HepG2 (cell line): ENCODE data around the gene ZNF446. TPM values are rescaled to one million over a fixed set of nuclear protein-coding genes. Genes with fewer than 3 reads are reported as not detected.

Experiments
- ADNP ChIP-seq: sonication (generic); formaldehyde crosslinking; IDR thresholded peaks from 2 replicates; pipeline ENCODE4 v1.4.0; 2020; ENCODE audit warnings: missing genetic modification reagents
- KLF6 ChIP-seq: IDR thresholded peaks from 2 replicates; pipeline ENCODE4 v1.8.0; 2016; ENCODE audit warnings: missing biosample characterization, missing genetic modification reagents
- MBNL3 ChIP-seq: fragments of 250-450 bp; sonication (Bioruptor Pico); conservative IDR thresholded peaks from 2 replicates; pipeline ENCODE4 v1.8.0; 2022; ENCODE audit warnings: mild to moderate bottlenecking, inconsistent platforms
- MED8 ChIP-seq: sonication (generic); formaldehyde crosslinking; IDR thresholded peaks from 2 replicates; pipeline ENCODE4 v1.8.1; 2023; ENCODE audit warnings: mild to moderate bottlenecking, missing genetic modification reagents; ENCODE audit not compliant: insufficient replicate concordance
- MXD3 ChIP-seq: IDR thresholded peaks from 2 replicates; pipeline ENCODE4 v1.6.1; 2016; ENCODE audit warnings: mild to moderate bottlenecking, missing biosample characterization, missing genetic modification reagents
- NFRKB ChIP-seq: fragments of 450-650 bp; IDR thresholded peaks from 2 replicates; pipeline ENCODE4 v1.6.1; 2017
- NFYB ChIP-seq: sonication (generic); formaldehyde crosslinking; IDR thresholded peaks from 2 replicates; pipeline ENCODE4 v1.4.0; 2020; ENCODE audit warnings: missing genetic modification reagents
- NPAS2 ChIP-seq: sonication (generic); formaldehyde crosslinking; IDR thresholded peaks from 2 replicates; pipeline ENCODE4 v1.8.0; 2022; ENCODE audit warnings: mild to moderate bottlenecking, missing genetic modification reagents, borderline replicate concordance
- SALL1 ChIP-seq: sonication (generic); formaldehyde crosslinking; IDR thresholded peaks from 2 replicates; pipeline ENCODE4 v1.8.0; 2022; ENCODE audit warnings: mild to moderate bottlenecking, missing genetic modification reagents
- SALL2 ChIP-seq: sonication (generic); formaldehyde crosslinking; IDR thresholded peaks from 2 replicates; pipeline ENCODE4 v1.8.1; 2023; ENCODE audit warnings: mild to moderate bottlenecking, missing genetic modification reagents, inconsistent platforms
- TEF ChIP-seq: sonication (generic); formaldehyde crosslinking; IDR thresholded peaks from 2 replicates; pipeline ENCODE4 v1.5.0; 2020; ENCODE audit warnings: missing genetic modification reagents
- TFE3 ChIP-seq: IDR thresholded peaks from 2 replicates; pipeline ENCODE4 v1.6.1; 2016
- THAP7 ChIP-seq: sonication (generic); formaldehyde crosslinking; IDR thresholded peaks from 2 replicates; pipeline ENCODE4 v1.8.1; 2023; ENCODE audit warnings: mild to moderate bottlenecking, missing genetic modification reagents
- ZBTB38 ChIP-seq: sonication (generic); formaldehyde crosslinking; IDR thresholded peaks from 2 replicates; pipeline ENCODE4 v1.5.1; 2020; ENCODE audit warnings: mild to moderate bottlenecking, missing genetic modification reagents
- ZFP62 ChIP-seq: sonication (generic); formaldehyde crosslinking; IDR thresholded peaks from 2 replicates; pipeline ENCODE4 v1.4.0; 2020; ENCODE audit warnings: missing genetic modification reagents
- ZHX2 ChIP-seq, 2 experiments: sonication (generic) in 1 of 2; formaldehyde crosslinking in 1 of 2; IDR thresholded peaks; 2 replicates each; pipeline versions ENCODE4 v1.6.1 to v1.9.0; 2014 to 2022; ENCODE audit warnings: antibody characterized with exemption in 1 of 2, borderline replicate concordance in 1 of 2, inconsistent platforms in 1 of 2, low read depth in 1 of 2, missing genetic modification reagents in 1 of 2
- ZNF12 ChIP-seq: sonication (generic); formaldehyde crosslinking; IDR thresholded peaks from 2 replicates; pipeline ENCODE4 v1.5.0; 2020; ENCODE audit warnings: missing genetic modification reagents
- ZNF180 ChIP-seq: sonication (generic); formaldehyde crosslinking; IDR thresholded peaks from 2 replicates; pipeline ENCODE4 v1.4.0; 2020; ENCODE audit warnings: low read depth, missing genetic modification reagents, borderline replicate concordance
- ZNF207 ChIP-seq: fragments of 450-650 bp; IDR thresholded peaks from 2 replicates; pipeline ENCODE4 v1.6.1; 2016; ENCODE audit warnings: antibody characterized with exemption, borderline replicate concordance
- ZNF44 ChIP-seq: sonication (generic); formaldehyde crosslinking; IDR thresholded peaks from 2 replicates; pipeline ENCODE4 v1.5.1; 2020; ENCODE audit warnings: mild to moderate bottlenecking, missing genetic modification reagents
- ZNF557 ChIP-seq: sonication (generic); formaldehyde crosslinking; IDR thresholded peaks from 2 replicates; pipeline ENCODE4 v1.4.0; 2020; ENCODE audit warnings: missing genetic modification reagents
- polyA plus RNA-seq, 8 experiments: library from polyadenylated mRNA; depleted of rRNA in 3 of 8; stranded (reverse) in 7 of 8; unstranded in 1 of 8; fragments of >200 nt; fragmentation: Illumina TruSeq in 4 of 8; extraction: Trizol in 4 of 8; gene quantifications; 2 replicates each; pipeline versions ENCODE4 v1.2.1 to v1.2.3, GENCODE V29; 2011 to 2016; ENCODE audit warnings: low read depth in 4 of 8, missing spikeins in 1 of 8, mixed read lengths in 1 of 8; ENCODE audit not compliant: insufficient read depth in 1 of 8
- total RNA-seq, 5 experiments: library from RNA; depleted of rRNA; stranded (reverse); fragments of >200 nt; fragmentation: Illumina TruSeq; extraction: Trizol; gene quantifications; 2 replicates each; pipeline ENCODE4 v1.2.3, GENCODE V29; 2016; ENCODE audit warnings: low read depth in 1 of 5

ZNF446 gene
- total and polyA plus RNA-seq, 2 of the 13 experiments (the other 11 are each of a cell fraction or from before 2014, with no cell fraction given) = 3.0 to 3.6 TPM

GRCh38 chr19:58511353-58512208 is 35.4 kb downstream of the ZNF446 start, which contains the start of gene SLC27A5 (continued):
- TF ChIP-seq ZHX2 (IDR thresholded peaks at IDR 0.05; ENCODE audit: low read depth) (no peak), ZHX2 (CRISPR knock-in tag; IDR thresholded peaks at IDR 0.05; ENCODE audit: borderline replicate concordance) (no peak), SALL1 (peak; percentile 60; the same call in 1 of the 2 replicates), ZFP62 (CRISPR knock-in tag) (no peak), ZNF12 (CRISPR knock-in tag) (no peak), ZBTB38 (CRISPR knock-in tag) (no peak), ZNF207 (no peak), SALL2 (CRISPR knock-in tag) (no peak), NFRKB (no peak), THAP7 (CRISPR knock-in tag) (no peak; the same call in 1 of the 2 replicates), ZNF557 (CRISPR knock-in tag) (no peak), ZNF44 (CRISPR knock-in tag) (no peak), MED8 (CRISPR knock-in tag) (no peak), NPAS2 (no peak), TEF (CRISPR knock-in tag) (no peak), ZNF180 (CRISPR knock-in tag) (no peak), TFE3 (CRISPR knock-in tag) (no peak), ADNP (CRISPR knock-in tag) (no peak), MBNL3 (CRISPR knock-in tag) (no peak), MXD3 (CRISPR knock-in tag) (no peak), KLF6 (CRISPR knock-in tag) (no peak), NFYB (no peak)
